ENCODE data around the gene DDX41. TPM values are rescaled to one million over a fixed set of nuclear protein-coding genes. Genes with fewer than 3 reads are reported as not detected.

The DDX41 gene
- total and polyA plus RNA-seq, 2 donors (not counting 1 experiment from before 2014, with no cell fraction given): 110 to 168 TPM

GRCh38 chr5:177527595-177527994 is 10.8 kb upstream of the DDX41 start:
- ATAC-seq (ENCODE audit: low read depth): no peak

GRCh38 chr5:177526791-177527190 is 10.0 kb upstream of the DDX41 start:
- ChIA-PET POLR2A (interaction anchor here (0.9 kb wide), 1 partner anchor 29 kb away, joined by 3 read pairs; the partner anchor contains the start of gene PDLIM7), CTCF (no interaction called here)
- H3K9me3 Mint-ChIP-seq (ENCODE audit: insufficient read depth): no peaks in the 10 kb centered on the region
- no peaks in the 10 kb centered on the region for H3K27me3 Mint-ChIP-seq
- H3K4me3 Mint-ChIP-seq: no peak overlapping the region
- Histone ChIP-seq H3K79me2 (ENCODE audit: control insufficient read depth, insufficient read depth, low read length) (peaks cover 18% of the 10 kb centered on the region), H2AFZ (ENCODE audit: insufficient read depth, low read depth, low read length, poor library complexity, severe bottlenecking) (no peak overlapping the region), H3K27me3 (replicated peaks in 1 of 4; ENCODE audit: control extremely low read depth in 1 of 4, control insufficient read depth in 3 of 4, insufficient read depth in 4 of 4, low read length in 3 of 4) (no peaks in the 10 kb centered on the region), H3K36me3 (replicated peaks in 1 of 2; ENCODE audit: control extremely low read depth in 1 of 2, control insufficient read depth in 1 of 2, extremely low read depth in 1 of 2, insufficient read depth in 2 of 2, low read length in 1 of 2) (peaks cover 1 to 81% of the 10 kb centered on the region in 2 experiments), H3K4me2 (replicated peaks; ENCODE audit: low read depth, low read length, poor library complexity, severe bottlenecking) (no peak overlapping the region), H3K9me3 (ENCODE audit: control extremely low read depth in 1 of 3, control insufficient read depth in 2 of 3, insufficient read depth in 1 of 3, low read length in 2 of 3) (no peaks in the 10 kb centered on the region), H3K4me3 (ENCODE audit: control extremely low read depth in 1 of 5, extremely low read depth in 1 of 5, insufficient read depth in 1 of 5, low read depth in 2 of 5, low read length in 4 of 5) (no peak overlapping the region), H3K27ac (ENCODE audit: low read length in 2 of 2) (no peak overlapping the region), H4K20me1 (ENCODE audit: control insufficient read depth, insufficient read depth, low read length, poor library complexity, severe bottlenecking) (peaks cover 14% of the 10 kb centered on the region), H3K9ac (ENCODE audit: low read length) (no peak overlapping the region), H3K4me1 (ENCODE audit: control insufficient read depth in 2 of 2, insufficient read depth in 2 of 2, low read length in 2 of 2) (no peaks in the 10 kb centered on the region)
- WGBS (ENCODE audit: insufficient coverage): 97% methylated on average over 6 of the region's 6 CpGs
- DNase-seq: no peak
- ATAC-seq (ENCODE audit: low read depth): no peak
- H3K4me1 Mint-ChIP-seq: no peaks in the 10 kb centered on the region
- intact Hi-C loops (cut with micrococcal nuclease): no loop called here
- TF ChIP-seq CTCF (IDR thresholded peaks at IDR 0.05): no peak
- no peak for TF ChIP-seq EZH2 (IDR thresholded peaks at IDR 0.05; ENCODE audit: borderline replicate concordance, insufficient read depth, low read depth, low read length, poor library complexity, severe bottlenecking)
- H3K27ac Mint-ChIP-seq: no peak overlapping the region

More at GRCh38 chr5:177527595-177527994, 10.8 kb upstream of the DDX41 start:
- ChIA-PET CTCF (no interaction called here), POLR2A (no interaction called here)
- peaks cover 21% of the 10 kb centered on the region for H3K79me2 ChIP-seq (ENCODE audit: control insufficient read depth, insufficient read depth, low read length)
- H3K4me1 ChIP-seq (ENCODE audit: control insufficient read depth in 2 of 2, insufficient read depth in 2 of 2, low read length in 2 of 2): no peaks in the 10 kb centered on the region
- intact Hi-C loops (cut with micrococcal nuclease): no loop called here
- peaks cover 1 to 84% of the 10 kb centered on the region in 2 experiments for H3K36me3 ChIP-seq (replicated peaks in 1 of 2; ENCODE audit: control extremely low read depth in 1 of 2, control insufficient read depth in 1 of 2, extremely low read depth in 1 of 2, insufficient read depth in 2 of 2, low read length in 1 of 2)
- WGBS (ENCODE audit: insufficient coverage): over 99% methylated on average over 7 of the region's 8 CpGs
- H3K9me3 ChIP-seq (ENCODE audit: control extremely low read depth in 1 of 3, control insufficient read depth in 2 of 3, insufficient read depth in 1 of 3, low read length in 2 of 3): no peaks in the 10 kb centered on the region
- H3K27me3 Mint-ChIP-seq: no peaks in the 10 kb centered on the region
- TF ChIP-seq CTCF (IDR thresholded peaks at IDR 0.05) (no peak), EZH2 (IDR thresholded peaks at IDR 0.05; ENCODE audit: borderline replicate concordance, insufficient read depth, low read depth, low read length, poor library complexity, severe bottlenecking) (no peak)
- H3K4me2 ChIP-seq (replicated peaks; ENCODE audit: low read depth, low read length, poor library complexity, severe bottlenecking): no peak overlapping the region
- H3K27ac Mint-ChIP-seq: no peak overlapping the region
- H3K27me3 ChIP-seq (replicated peaks in 1 of 4; ENCODE audit: control extremely low read depth in 1 of 4, control insufficient read depth in 3 of 4, insufficient read depth in 4 of 4, low read length in 3 of 4): no peaks in the 10 kb centered on the region
- H3K4me3 Mint-ChIP-seq: no peak overlapping the region
- no peak overlapping the region for H3K27ac ChIP-seq (ENCODE audit: low read length in 2 of 2)
- no peak overlapping the region for H3K4me3 ChIP-seq (ENCODE audit: control extremely low read depth in 1 of 5, extremely low read depth in 1 of 5, insufficient read depth in 1 of 5, low read depth in 2 of 5, low read length in 4 of 5)
- no peaks in the 10 kb centered on the region for H3K9me3 Mint-ChIP-seq (ENCODE audit: insufficient read depth)
- no peak overlapping the region for H2AFZ ChIP-seq (ENCODE audit: insufficient read depth, low read depth, low read length, poor library complexity, severe bottlenecking)
- H4K20me1 ChIP-seq (ENCODE audit: control insufficient read depth, insufficient read depth, low read length, poor library complexity, severe bottlenecking): peaks cover 19% of the 10 kb centered on the region
- no peak overlapping the region for H3K9ac ChIP-seq (ENCODE audit: low read length)
- DNase-seq: no peak
- H3K4me1 Mint-ChIP-seq: no peaks in the 10 kb centered on the region

Data from B cell (primary cell).